SH-SY5Y (cell line): Measurements from ENCODE around the gene INO80.

ENCODE experiments used
- GATA2 ChIP-seq: IDR thresholded peaks from 2 replicates; pipeline ENCODE4 v1.6.1; 2011; ENCODE audit warnings: mild to moderate bottlenecking, low read depth, low read length
- GATA3 ChIP-seq: IDR thresholded peaks from 2 replicates; pipeline ENCODE4 v1.6.1; 2011; ENCODE audit warnings: low read depth, mild to moderate bottlenecking, low read length, moderate library complexity

GRCh38 chr15:40936234-40936708 lies 179.8 kb downstream of the INO80 start:
- TF ChIP-seq GATA2: no peak
- TF ChIP-seq GATA3: no peak
